SK-N-SH treated with all-trans-retinoic acid at 6 μM for 48 hours (cell line): Measurements from ENCODE around the gene EARS2.

ENCODE experiments used
- ATAC-seq: fragments of 200-7000 bp; cut with Tn5 transposase; 3 replicates; pipeline ENCODE4 v1.9.1; 2020; ENCODE audit warnings: mild to moderate bottlenecking, moderate library complexity
- ARNTL ChIP-seq: fragments of 450-650 bp; formaldehyde crosslinking; IDR thresholded peaks from 2 replicates; pipeline ENCODE4 v1.5.0; 2020; ENCODE audit warnings: low read depth, mild to moderate bottlenecking, moderate library complexity, borderline replicate concordance
- ESRRG ChIP-seq: fragments of 250-450 bp; sonication (Bioruptor Pico); IDR thresholded peaks from 2 replicates; pipeline ENCODE4 v1.6.1; 2021; ENCODE audit warnings: mild to moderate bottlenecking
- GLIS3 ChIP-seq: fragments of 250-450 bp; sonication (Bioruptor Pico); IDR thresholded peaks from 2 replicates; pipeline ENCODE4 v1.5.0; 2020; ENCODE audit warnings: mild to moderate bottlenecking, moderate library complexity
- ISL1 ChIP-seq: fragments of 250-450 bp; sonication (Bioruptor Pico); IDR thresholded peaks from 2 replicates; pipeline ENCODE4 v2.1.2; 2022; ENCODE audit warnings: mild to moderate bottlenecking, moderate library complexity
- OSR1 ChIP-seq: fragments of 250-450 bp; sonication (Bioruptor Pico); IDR thresholded peaks from 2 replicates; pipeline ENCODE4 v1.8.0; 2022; ENCODE audit warnings: moderate library complexity, mild to moderate bottlenecking, inconsistent platforms
- PATZ1 ChIP-seq: fragments of 250-450 bp; sonication (Bioruptor Pico); IDR thresholded peaks from 2 replicates; pipeline ENCODE4 v1.8.0; 2020; ENCODE audit warnings: mild to moderate bottlenecking, moderate library complexity, borderline replicate concordance
- RARB ChIP-seq: fragments of 250-450 bp; sonication (Bioruptor Pico); IDR thresholded peaks from 2 replicates; pipeline ENCODE4 v1.8.0; 2021; ENCODE audit warnings: mild to moderate bottlenecking, moderate library complexity
- SNAI2 ChIP-seq: fragments of 250-450 bp; sonication (Bioruptor Pico); IDR thresholded peaks from 2 replicates; pipeline ENCODE4 v1.5.0; 2020; ENCODE audit warnings: mild to moderate bottlenecking, moderate library complexity
- TCF4 ChIP-seq: fragments of 250-450 bp; sonication (Bioruptor Pico); IDR thresholded peaks from 2 replicates; pipeline ENCODE4 v1.8.0; 2021; ENCODE audit warnings: mild to moderate bottlenecking, moderate library complexity, borderline replicate concordance
- TOX ChIP-seq: fragments of 250-450 bp; sonication (Bioruptor Pico); IDR thresholded peaks from 2 replicates; pipeline ENCODE4 v1.8.0; 2021; ENCODE audit warnings: mild to moderate bottlenecking, moderate library complexity, borderline replicate concordance
- TSHZ2 ChIP-seq: fragments of 250-450 bp; sonication (Bioruptor Pico); IDR thresholded peaks from 2 replicates; pipeline ENCODE4 v1.5.0; 2020; ENCODE audit warnings: mild to moderate bottlenecking, moderate library complexity
- ZFP3 ChIP-seq: fragments of 250-450 bp; sonication (Bioruptor Pico); IDR thresholded peaks from 2 replicates; pipeline ENCODE4 v1.5.0; 2020; ENCODE audit warnings: mild to moderate bottlenecking, moderate library complexity
- ZFP30 ChIP-seq: fragments of 450-650 bp; formaldehyde crosslinking; IDR thresholded peaks from 2 replicates; pipeline ENCODE4 v1.5.0; 2022; ENCODE audit warnings: mild to moderate bottlenecking, moderate library complexity
- ZNF565 ChIP-seq: fragments of 450-650 bp; formaldehyde crosslinking; conservative IDR thresholded peaks from 2 replicates; pipeline ENCODE4 v1.5.0; 2020; ENCODE audit warnings: low read depth, mild to moderate bottlenecking, moderate library complexity
- ZNF70 ChIP-seq: fragments of 450-650 bp; formaldehyde crosslinking; IDR thresholded peaks from 2 replicates; pipeline ENCODE4 v1.5.0; 2020; ENCODE audit warnings: mild to moderate bottlenecking, moderate library complexity
- ZNF8 ChIP-seq: fragments of 450-650 bp; formaldehyde crosslinking; IDR thresholded peaks from 2 replicates; pipeline ENCODE4 v1.5.0; 2020; ENCODE audit warnings: mild to moderate bottlenecking, moderate library complexity
- TF ChIP-seq, protein P1 (sequence below): fragments of 250-450 bp; sonication (Bioruptor Pico); IDR thresholded peaks from 2 replicates; pipeline ENCODE4 v1.5.1; 2020; ENCODE audit warnings: low read depth, mild to moderate bottlenecking, moderate library complexity
- TF ChIP-seq, protein P2 (sequence below): fragments of 250-450 bp; sonication (Bioruptor Pico); IDR thresholded peaks from 2 replicates; pipeline ENCODE4 v1.5.1; 2021; ENCODE audit warnings: mild to moderate bottlenecking, moderate library complexity

EARS2 gene

DNA sequence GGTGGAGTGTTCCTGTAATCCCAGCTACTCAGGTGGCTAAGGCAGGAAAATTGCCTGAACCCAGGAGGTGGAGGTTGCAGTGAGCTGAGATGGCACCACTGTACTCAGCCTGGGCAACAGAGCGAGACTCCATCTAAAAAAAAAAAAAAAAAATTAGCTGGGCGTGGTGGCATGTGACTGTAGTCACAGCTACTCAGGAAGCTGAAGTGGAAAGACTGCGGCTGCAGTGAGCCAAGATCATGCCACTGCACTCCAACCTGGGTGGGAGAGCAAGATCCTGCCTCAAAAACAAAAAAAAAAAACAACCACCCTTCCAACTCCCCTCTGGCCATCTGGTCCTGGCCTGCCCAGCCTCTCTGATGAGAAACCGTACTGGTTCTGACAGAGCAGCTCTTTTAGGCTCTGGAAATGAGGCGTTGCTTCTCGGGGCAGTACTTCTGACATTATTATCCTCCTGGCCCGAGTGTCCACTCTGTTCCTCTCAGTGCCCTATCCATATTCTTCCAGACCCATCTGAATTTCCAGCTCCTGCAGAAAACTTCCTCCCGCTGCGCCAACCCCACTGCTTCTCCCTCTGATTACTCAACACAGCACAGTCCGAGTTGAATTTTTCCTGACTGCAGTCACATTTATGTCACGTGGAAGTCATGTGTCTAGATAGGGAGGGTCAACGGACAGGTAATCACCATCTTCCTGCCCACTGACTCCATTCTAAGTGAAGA is 60.2 kb downstream of the EARS2 start (continued):
- TF ChIP-seq TSHZ2 (CRISPR knock-in tag) = no peak
- TF ChIP-seq, protein P1, sequence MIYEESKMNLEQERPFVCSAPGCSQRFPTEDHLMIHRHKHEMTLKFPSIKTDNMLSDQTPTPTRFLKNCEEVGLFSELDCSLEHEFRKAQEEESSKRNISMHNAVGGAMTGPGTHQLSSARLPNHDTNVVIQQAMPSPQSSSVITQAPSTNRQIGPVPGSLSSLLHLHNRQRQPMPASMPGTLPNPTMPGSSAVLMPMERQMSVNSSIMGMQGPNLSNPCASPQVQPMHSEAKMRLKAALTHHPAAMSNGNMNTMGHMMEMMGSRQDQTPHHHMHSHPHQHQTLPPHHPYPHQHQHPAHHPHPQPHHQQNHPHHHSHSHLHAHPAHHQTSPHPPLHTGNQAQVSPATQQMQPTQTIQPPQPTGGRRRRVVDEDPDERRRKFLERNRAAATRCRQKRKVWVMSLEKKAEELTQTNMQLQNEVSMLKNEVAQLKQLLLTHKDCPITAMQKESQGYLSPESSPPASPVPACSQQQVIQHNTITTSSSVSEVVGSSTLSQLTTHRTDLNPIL (CRISPR knock-in tag) = no peak
- TF ChIP-seq TCF4 (CRISPR knock-in tag) = no peak
- TF ChIP-seq ISL1 (CRISPR knock-in tag) = no peak
- TF ChIP-seq ARNTL (CRISPR knock-in tag) = no peak

GRCh38 chr16:23495671-23496070 is 61.5 kb downstream of the EARS2 start:
- TF ChIP-seq TSHZ2 (CRISPR knock-in tag) (no peak), ZNF8 (CRISPR knock-in tag) (no peak), ESRRG (CRISPR knock-in tag) (no peak), ZNF70 (CRISPR knock-in tag) (no peak), SNAI2 (no peak), ISL1 (CRISPR knock-in tag) (no peak), PATZ1 (CRISPR knock-in tag) (no peak)
- TF ChIP-seq, protein P1 (CRISPR knock-in tag) = no peak
- no peak for ATAC-seq

GRCh38 chr16:23494188-23494587 is 63.0 kb downstream of the EARS2 start:
- TF ChIP-seq ZNF565 (CRISPR knock-in tag) (no peak), ZNF8 (CRISPR knock-in tag) (no peak), SNAI2 (no peak)
- TF ChIP-seq, all 23 proteins: peak for 0
- ATAC-seq = no peak

DNA sequence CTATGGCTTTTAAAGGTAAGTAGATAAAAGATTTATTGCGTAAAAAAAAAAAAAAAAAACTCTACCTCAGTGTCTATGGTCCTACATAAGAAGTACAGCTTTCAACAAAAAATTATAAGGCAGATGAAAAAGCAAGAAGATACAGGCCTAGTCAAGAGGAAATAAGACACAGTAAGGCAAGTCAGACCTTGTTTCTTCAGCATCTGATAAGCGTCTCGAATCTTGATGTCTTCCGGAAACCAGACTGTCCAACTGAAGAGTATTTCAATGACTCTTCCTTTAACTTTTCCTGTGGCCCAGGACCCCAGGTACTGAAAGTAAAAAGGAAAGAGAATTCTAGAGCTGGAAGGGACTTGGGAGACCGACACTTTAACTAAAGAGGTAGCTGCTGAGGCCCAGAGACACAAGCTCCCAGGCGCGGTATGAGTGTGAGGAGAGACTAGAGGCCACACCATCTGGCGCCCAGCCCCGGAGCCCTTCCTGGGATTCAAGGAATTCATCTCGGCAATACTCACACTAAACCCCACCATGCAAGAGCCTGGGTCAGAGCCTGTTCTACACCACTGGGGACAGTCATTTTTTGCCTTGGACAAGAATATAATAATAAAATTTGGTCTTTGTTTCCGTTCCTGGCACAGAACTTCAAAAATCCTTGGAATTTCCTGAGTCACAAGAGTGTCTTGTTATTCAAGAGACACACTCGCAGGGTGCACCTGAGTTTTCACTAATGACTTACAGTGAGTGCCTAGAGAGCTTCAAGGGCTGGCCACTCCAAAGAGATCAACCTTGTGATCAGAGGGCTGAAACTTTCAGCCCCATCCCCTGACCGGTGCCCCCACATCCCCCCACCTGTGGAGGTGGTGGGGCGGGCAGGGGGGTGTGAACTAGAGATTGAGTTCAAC is 65.4 kb downstream of the EARS2 start:
- peak; percentile 66 for ATAC-seq
- TF ChIP-seq TSHZ2 (CRISPR knock-in tag) = no peak
- no peak for TF ChIP-seq ARNTL (CRISPR knock-in tag)
- TF ChIP-seq ZFP3 (CRISPR knock-in tag) = no peak
- TF ChIP-seq ZFP30 (CRISPR knock-in tag) = no peak
- no peak for TF ChIP-seq ZNF565 (CRISPR knock-in tag)
- no peak for TF ChIP-seq ZNF70 (CRISPR knock-in tag)
- TF ChIP-seq TOX (CRISPR knock-in tag) = no peak
- TF ChIP-seq RARB = no peak
- TF ChIP-seq, protein P2, sequence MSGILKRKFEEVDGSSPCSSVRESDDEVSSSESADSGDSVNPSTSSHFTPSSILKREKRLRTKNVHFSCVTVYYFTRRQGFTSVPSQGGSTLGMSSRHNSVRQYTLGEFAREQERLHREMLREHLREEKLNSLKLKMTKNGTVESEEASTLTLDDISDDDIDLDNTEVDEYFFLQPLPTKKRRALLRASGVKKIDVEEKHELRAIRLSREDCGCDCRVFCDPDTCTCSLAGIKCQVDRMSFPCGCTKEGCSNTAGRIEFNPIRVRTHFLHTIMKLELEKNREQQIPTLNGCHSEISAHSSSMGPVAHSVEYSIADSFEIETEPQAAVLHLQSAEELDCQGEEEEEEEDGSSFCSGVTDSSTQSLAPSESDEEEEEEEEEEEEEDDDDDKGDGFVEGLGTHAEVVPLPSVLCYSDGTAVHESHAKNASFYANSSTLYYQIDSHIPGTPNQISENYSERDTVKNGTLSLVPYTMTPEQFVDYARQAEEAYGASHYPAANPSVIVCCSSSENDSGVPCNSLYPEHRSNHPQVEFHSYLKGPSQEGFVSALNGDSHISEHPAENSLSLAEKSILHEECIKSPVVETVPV (CRISPR knock-in tag) = no peak
- no peak for TF ChIP-seq OSR1 (CRISPR knock-in tag)
- TF ChIP-seq GLIS3 = no peak
- TF ChIP-seq ESRRG (CRISPR knock-in tag) = no peak
